ENCODE results near the gene IL15.
"Not testable (repeated sequence)": the region's sequence is repeated elsewhere in the genome, so short reads cannot be mapped to it uniquely, and the experiment has no call there.

The IL15 gene

GRCh38 chr4:141647966-141648365 is 11.6 kb downstream of the IL15 start:
- no peak for DNase-seq (ENCODE audit: low spot score)

- DNase-seq (ENCODE audit: low spot score), result no peak
Observed at GRCh38 chr4:141652161-141652778, 15.9 kb downstream of the IL15 start.

- no peak for DNase-seq (ENCODE audit: low spot score)
Observed at GRCh38 chr4:141654098-141654497, 17.7 kb downstream of the IL15 start.

- DNase-seq (ENCODE audit: low spot score), result no peak
Observed at GRCh38 chr4:141656031-141656430, 19.6 kb downstream of the IL15 start.

- DNase-seq (ENCODE audit: low spot score), result no peak
Observed at GRCh38 chr4:141657550-141658250, 21.3 kb downstream of the IL15 start.

- no peak for DNase-seq (ENCODE audit: low spot score)
Observed at GRCh38 chr4:141658309-141658708, 21.9 kb downstream of the IL15 start.

- no peak for DNase-seq (ENCODE audit: low spot score)
Observed at GRCh38 chr4:141659539-141659938, 23.2 kb downstream of the IL15 start.

- DNase-seq (ENCODE audit: low spot score), result no peak
Observed at GRCh38 chr4:141660880-141661279, 24.5 kb downstream of the IL15 start.

GRCh38 chr4:141668200-141668910 is 32.0 kb downstream of the IL15 start:
- DNase-seq (ENCODE audit: low spot score), result no peak

GRCh38 chr4:141669501-141669900 is 33.1 kb downstream of the IL15 start:
- DNase-seq (ENCODE audit: low spot score), result no peak

- no peak for DNase-seq (ENCODE audit: low spot score)
Observed at GRCh38 chr4:141675384-141675783, 39.0 kb downstream of the IL15 start.

- no peak for DNase-seq (ENCODE audit: low spot score)
Observed at GRCh38 chr4:141676087-141676670, 39.8 kb downstream of the IL15 start.

GRCh38 chr4:141680060-141680459 is 43.7 kb downstream of the IL15 start:
- no peak for DNase-seq (ENCODE audit: low spot score)

GRCh38 chr4:141684785-141685184 is 48.4 kb downstream of the IL15 start:
- no peak for DNase-seq (ENCODE audit: low spot score)

GRCh38 chr4:141686146-141686775 is 49.9 kb downstream of the IL15 start:
- no peak for DNase-seq (ENCODE audit: low spot score)

GRCh38 chr4:141686879-141687278 is 50.5 kb downstream of the IL15 start:
- no peak for DNase-seq (ENCODE audit: low spot score)

GRCh38 chr4:141689726-141690296 is 53.4 kb downstream of the IL15 start:
- DNase-seq (ENCODE audit: low spot score), result not testable (repeated sequence)

- not testable (repeated sequence) for DNase-seq (ENCODE audit: low spot score)
Observed at GRCh38 chr4:141691247-141691646, 54.9 kb downstream of the IL15 start.

GRCh38 chr4:141692081-141692480 is 55.7 kb downstream of the IL15 start:
- DNase-seq (ENCODE audit: low spot score), result no peak

GRCh38 chr4:141697116-141697515 is 60.7 kb downstream of the IL15 start:
- DNase-seq (ENCODE audit: low spot score), result no peak

- no peak for DNase-seq (ENCODE audit: low spot score)
Observed at GRCh38 chr4:141702472-141703182, 66.2 kb downstream of the IL15 start.
